ENCODE data around the gene PARP8.

DNA sequence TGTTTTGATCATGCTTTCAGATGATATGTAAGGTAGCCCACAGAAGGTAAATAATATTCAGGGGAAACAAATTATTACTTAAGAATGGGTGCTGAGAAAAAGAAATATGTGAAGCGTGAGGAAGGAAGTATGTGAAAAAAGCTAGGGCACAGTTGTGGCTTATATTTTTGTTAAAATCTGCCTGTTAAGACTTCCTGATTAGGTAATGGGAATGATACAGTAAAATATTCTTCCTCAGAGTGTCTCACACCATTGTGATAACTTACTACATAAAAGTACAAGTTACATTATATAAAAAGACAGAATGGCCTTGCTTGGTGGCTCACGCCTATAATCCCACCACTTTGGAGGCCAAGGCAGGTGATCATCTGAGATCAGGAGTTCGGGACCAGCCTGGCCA lies 18.7 kb upstream of the PARP8 start:
- TF ChIP-seq JUN (IDR thresholded peaks at IDR 0.05; ENCODE audit: low read depth, low read length) (no peak), SIN3A (conservative IDR thresholded peaks at IDR 0.05 in 1 of 2, IDR thresholded peaks at IDR 0.05 in 1 of 2; ENCODE audit: low read depth in 1 of 2, low read length in 2 of 2) (no peak), CEBPB (IDR thresholded peaks at IDR 0.05; ENCODE audit: low read depth, low read length) (no peak), MAFK (IDR thresholded peaks at IDR 0.05; ENCODE audit: low read depth, low read length) (no peak), POLR2A (IDR thresholded peaks at IDR 0.05; ENCODE audit: control extremely low read depth in 1 of 2, low read depth in 2 of 2, low read length in 2 of 2) (no peak), CBX5 (IDR thresholded peaks at IDR 0.05; ENCODE audit: low read depth, low read length) (no peak), POLR2AphosphoS5 (IDR thresholded peaks at IDR 0.05; ENCODE audit: low read depth, low read length) (no peak), SP2 (IDR thresholded peaks at IDR 0.05; ENCODE audit: low read length) (no peak), RBBP5 (IDR thresholded peaks at IDR 0.05; ENCODE audit: borderline replicate concordance, low read depth, low read length) (no peak), ATF3 (IDR thresholded peaks at IDR 0.05; ENCODE audit: insufficient read depth, low read depth, low read length) (no peak), ZNF274 (IDR thresholded peaks at IDR 0.05; ENCODE audit: borderline replicate concordance, extremely low read depth, low read length) (no peak), PHF8 (conservative IDR thresholded peaks at IDR 0.05; ENCODE audit: low read depth, low read length) (no peak), HDAC2 (IDR thresholded peaks at IDR 0.05; ENCODE audit: borderline replicate concordance in 1 of 2, low read depth in 2 of 2, low read length in 2 of 2) (no peak)
- TF ChIP-seq, protein P1, sequence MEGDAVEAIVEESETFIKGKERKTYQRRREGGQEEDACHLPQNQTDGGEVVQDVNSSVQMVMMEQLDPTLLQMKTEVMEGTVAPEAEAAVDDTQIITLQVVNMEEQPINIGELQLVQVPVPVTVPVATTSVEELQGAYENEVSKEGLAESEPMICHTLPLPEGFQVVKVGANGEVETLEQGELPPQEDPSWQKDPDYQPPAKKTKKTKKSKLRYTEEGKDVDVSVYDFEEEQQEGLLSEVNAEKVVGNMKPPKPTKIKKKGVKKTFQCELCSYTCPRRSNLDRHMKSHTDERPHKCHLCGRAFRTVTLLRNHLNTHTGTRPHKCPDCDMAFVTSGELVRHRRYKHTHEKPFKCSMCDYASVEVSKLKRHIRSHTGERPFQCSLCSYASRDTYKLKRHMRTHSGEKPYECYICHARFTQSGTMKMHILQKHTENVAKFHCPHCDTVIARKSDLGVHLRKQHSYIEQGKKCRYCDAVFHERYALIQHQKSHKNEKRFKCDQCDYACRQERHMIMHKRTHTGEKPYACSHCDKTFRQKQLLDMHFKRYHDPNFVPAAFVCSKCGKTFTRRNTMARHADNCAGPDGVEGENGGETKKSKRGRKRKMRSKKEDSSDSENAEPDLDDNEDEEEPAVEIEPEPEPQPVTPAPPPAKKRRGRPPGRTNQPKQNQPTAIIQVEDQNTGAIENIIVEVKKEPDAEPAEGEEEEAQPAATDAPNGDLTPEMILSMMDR (IDR thresholded peaks at IDR 0.05; ENCODE audit: control extremely low read depth in 1 of 3, insufficient read depth in 1 of 3, low read depth in 1 of 3, low read length in 3 of 3) = no peak

Measured in H1 (cell line).